GM19397 (cell line): ENCODE measurements around the gene OR2T4.

Experiments used
- ATAC-seq: cut with Tn5 transposase; IDR thresholded peaks from one replicate; pipeline ENCODE4 v1.9.1; 2021; ENCODE audit warnings: mild to moderate bottlenecking, moderate library complexity; ENCODE audit not compliant: unreplicated experiment

The OR2T4 gene

DNA sequence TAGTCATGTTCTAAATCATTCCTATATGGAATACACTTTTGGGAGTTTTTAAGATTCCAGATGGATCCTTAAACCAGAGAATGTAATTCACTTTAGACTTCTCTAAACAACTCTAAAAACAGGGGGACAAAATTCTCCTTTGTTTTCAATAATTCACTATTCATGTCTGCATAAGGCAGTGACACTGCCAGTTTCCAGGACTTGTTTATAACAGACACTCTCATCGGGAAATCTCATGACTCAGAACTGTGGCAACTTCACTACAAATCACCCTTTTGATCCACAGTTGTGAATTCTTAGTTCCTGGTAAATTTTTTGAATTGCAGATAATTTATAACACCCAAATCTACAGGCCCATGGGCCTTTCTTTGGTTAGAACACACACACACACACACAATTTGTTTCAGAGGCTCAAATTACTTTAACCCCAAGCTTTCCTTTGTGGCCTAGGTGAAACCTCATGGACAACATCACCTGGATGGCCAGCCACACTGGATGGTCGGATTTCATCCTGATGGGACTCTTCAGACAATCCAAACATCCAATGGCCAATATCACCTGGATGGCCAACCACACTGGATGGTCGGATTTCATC, at the start of gene OR2T4:
Gene OR2T4, plus strand, starts transcription at position 545 of the 595 bp plus-strand sequence. Its CDS starts 0 bp downstream, at position 545.
- no peak for ATAC-seq

DNA sequence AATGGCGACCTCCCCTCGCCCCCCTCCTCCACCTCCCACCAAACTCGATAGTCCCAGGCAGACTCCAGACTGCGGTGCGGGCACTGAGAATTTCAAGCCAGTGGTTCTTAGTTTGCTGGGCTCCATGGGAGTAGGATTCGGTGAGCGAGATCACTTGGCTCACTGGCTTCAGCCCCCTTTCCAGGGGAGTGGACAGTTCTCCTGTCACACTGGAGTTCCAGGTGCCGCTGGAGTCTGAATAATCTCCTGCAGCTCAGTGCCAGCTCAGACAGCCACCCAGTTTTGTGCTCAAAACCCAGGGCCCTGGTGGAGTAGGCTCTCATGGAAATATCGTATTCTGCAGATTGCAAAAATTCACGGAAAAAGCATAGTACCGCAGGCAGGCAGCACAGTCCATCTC, 44.7 kb upstream of the OR2T4 start:
- ATAC-seq, result no peak

DNA sequence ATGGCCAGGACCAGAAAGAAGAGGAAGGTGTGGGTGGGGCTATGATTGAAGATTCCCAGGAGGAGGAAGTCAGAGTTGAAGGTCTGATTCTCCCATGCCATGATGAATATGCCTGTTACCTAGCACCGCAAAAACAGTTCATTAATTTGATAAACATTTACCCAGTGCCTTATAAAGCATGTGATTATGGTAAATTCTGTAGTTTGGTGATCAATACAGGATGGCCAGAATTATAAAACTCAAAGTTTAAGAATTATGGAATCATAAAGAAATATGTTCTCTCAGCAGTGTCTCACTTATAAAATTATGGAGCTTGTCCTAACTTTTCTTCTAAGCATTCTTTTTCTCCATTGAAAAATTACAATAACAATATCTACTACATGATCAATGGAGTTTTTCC, 37.0 kb upstream of the OR2T4 start, which contains the start of gene OR2M7:
Gene OR2M7, minus strand, starts transcription at position 101 of the 400 bp plus-strand sequence. Its CDS starts 0 bp downstream, at position 101.
- no peak for ATAC-seq

DNA sequence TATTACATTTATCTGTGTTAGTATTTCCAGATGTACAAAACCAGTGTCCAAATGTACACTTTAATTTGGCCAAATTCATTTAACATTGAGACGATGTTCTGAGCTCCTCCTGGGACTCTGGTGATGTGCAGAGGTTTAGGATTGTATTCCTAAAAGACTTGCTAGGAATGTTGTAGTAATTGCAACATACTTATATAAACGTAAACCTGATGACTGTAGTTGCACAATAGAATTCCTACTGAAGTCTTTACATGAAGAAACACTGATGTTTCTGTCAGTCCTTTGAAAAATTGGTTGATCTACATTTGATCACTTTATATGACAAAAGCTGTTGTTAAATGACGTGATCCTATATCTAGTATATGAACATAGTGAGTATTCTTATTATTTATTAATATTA, 18.0 kb upstream of the OR2T4 start:
- no peak for ATAC-seq

GRCh38 chr1:248348475-248348874, 13.0 kb upstream of the OR2T4 start, which contains the start of gene OR14C36:
TSS of gene OR14C36 (plus strand) at chr1:248348775. CDS start at chr1:248348775, 0 bp downstream.
- no peak for ATAC-seq

DNA sequence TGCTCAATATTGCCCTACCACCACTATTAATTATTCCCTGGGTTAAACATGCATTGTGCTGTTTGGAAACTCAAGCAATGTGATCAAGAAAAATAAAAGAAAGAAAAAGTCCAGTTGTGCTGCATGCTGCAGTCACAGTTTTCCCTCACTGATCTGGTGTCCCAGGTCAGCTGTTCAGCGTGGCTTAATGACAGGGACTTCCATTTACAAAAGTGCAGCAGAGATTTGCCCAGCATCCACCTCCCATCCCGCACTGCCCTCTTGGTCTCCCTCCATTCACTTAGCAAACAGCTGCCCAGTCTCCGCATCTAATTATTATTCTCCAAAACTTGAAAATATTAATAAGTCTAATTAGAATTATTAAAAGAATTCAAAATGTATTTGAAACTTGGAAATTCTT, 2.0 kb upstream of the OR2T4 start:
- ATAC-seq, result no peak

GRCh38 chr1:248366609-248367008, 5.1 kb downstream of the OR2T4 start:
- no peak for ATAC-seq

- no peak for ATAC-seq
Observed at GRCh38 chr1:248372394-248372793, 10.9 kb downstream of the OR2T4 start.

DNA sequence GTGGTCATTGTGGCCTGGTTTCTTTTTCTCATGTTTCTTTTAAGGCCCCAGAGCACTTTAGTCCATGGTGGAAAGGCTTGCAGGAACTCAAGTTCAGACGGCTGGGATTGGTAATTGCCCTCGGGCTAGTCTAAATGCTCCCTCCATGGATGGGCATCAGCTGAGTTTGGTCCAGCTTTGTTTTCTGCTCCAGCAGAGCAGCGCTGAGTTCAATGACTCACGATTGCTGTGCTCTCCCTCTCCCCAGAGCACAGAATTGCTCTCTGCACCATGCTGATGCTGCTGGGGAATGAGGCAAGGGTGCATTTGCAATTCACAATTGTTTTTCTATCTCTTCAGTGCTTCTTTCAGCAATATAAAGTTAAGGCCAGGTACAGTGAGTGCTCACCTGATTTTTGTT, 12.3 kb downstream of the OR2T4 start:
- no peak for ATAC-seq

- ATAC-seq, result no peak
Observed at GRCh38 chr1:248375446-248375845, 14.0 kb downstream of the OR2T4 start, which contains the start of gene OR2T6. TSS of gene OR2T6 (plus strand) at chr1:248375746. CDS start at chr1:248387609, 11,863 bp downstream.

DNA sequence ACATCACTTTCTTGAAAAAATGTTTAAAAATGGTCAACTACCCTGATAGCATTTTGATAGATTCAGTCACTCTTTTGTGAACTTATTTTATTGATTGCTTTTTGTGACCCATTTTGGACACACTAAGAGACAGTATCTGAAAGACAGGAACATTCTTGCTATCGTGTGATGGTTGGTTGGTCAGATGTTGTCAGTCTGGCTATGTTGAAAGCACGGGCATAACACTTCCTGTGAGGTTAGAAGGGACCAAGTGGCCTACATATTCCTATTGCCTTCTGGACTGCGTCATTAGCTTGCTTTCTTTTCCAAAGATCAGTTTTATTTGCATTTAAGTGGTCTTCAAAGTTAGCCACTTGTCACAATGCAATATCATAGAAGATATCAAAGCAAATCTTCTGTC, 15.5 kb downstream of the OR2T4 start:
- no peak for ATAC-seq

DNA sequence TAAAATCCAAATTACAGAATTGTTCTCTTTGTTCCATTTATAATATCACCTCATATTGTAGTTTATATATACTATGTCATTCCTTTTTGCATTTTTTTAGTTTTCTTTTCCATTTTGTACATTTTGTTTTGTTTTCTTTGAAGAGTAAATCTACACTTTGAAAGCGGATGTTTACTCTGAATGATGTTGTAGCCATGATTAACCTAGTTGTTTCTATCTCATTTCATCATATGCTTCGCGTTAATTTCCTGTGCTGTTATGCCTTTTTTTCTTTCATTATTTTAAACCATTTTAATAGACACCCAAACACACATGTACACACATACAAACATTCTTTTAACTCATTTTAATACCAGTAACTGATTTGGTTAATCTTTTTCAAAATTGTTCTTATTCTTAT, 19.4 kb downstream of the OR2T4 start:
- no peak for ATAC-seq

DNA sequence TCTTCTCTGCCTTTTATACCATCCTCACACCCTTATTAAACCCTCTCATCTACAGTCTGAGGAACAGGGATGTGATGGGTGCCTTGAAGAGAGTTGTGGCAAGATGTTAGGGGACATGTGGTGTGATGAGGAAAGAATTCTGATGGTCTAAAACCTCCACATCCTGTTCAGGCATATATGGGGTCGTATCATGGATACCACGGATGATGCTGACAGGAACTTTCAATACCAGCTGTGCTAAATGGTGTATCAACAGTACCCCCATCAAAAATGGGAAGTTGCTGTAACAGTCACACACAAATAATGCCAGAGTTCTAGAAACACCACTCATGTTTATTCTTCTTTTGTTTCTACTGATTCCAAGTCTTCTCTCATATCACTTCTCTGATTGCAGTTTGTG, 27.0 kb downstream of the OR2T4 start:
- ATAC-seq, result no peak

GRCh38 chr1:248393050-248393449, 31.6 kb downstream of the OR2T4 start:
- no peak for ATAC-seq

DNA sequence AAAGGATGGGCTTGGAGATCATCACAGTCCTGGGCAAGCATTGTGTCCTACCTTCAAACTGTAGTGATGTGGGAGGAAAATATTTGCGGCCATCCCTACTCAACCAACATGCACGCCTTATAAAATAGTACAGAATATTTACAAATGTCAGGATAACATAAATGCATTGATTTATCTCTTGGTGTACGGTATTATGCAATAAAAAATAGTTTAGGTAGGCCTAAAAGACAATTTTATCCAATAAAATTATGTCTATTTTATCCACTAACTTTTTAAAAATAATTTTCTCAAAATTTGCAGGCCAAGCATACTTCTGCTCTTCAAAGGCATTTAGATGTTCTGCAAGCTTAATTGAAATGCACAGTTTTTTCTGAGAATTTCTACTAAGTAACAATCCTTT, 41.3 kb downstream of the OR2T4 start, which contains the start of gene OR2T1:
Gene OR2T1, plus strand, starts transcription at position 301 of the 400 bp plus-strand sequence. CDS start 3,100 bp downstream, outside the sequence.
- no peak for ATAC-seq

- no peak for ATAC-seq
Observed at GRCh38 chr1:248404024-248404423, 42.6 kb downstream of the OR2T4 start.

GRCh38 chr1:248406721-248407692, 45.5 kb downstream of the OR2T4 start:
- no peak for ATAC-seq
